PC-3 (cell line): ENCODE measurements around the gene PBLD. TPM values are rescaled to one million over a fixed set of nuclear protein-coding genes. Genes with fewer than 3 reads are reported as not detected.

Experiments used
- ATAC-seq: fragments of 200-7000 bp; cut with Tn5 transposase; 2 replicates; pipeline ENCODE4 v1.9.1; 2020; ENCODE audit warnings: mild to moderate bottlenecking, moderate library complexity
- BruUV-seq: library from RNA; stranded (reverse); fragments of 400-500 nt; replicated peaks from 2 replicates; lab custom pipeline; 2021; lab: Mats Ljungman, UMichigan
- CTCF ChIA-PET: fragments of 300-600 bp; sonication (Branson Sonifier 250); formaldehyde crosslinking; loops from one replicate; lab custom pipeline; 2022; ENCODE audit warnings: antibody characterized with exemption; lab: Charles Lee
- POLR2A ChIA-PET: fragments of 300-600 bp; sonication (Branson Sonifier 250); formaldehyde crosslinking; loops from one replicate; lab custom pipeline; 2022; ENCODE audit warnings: antibody characterized with exemption; ENCODE audit not compliant: unreplicated experiment; lab: Charles Lee
- DNase-seq: peaks from one replicate; pipeline ENCODE4 v3.0.0-alpha.2; 2015
- H2AFZ ChIP-seq: fragments of 300-600 bp; sonication (generic); 2 replicates; pipeline ENCODE4 v1.6.0; 2016; ENCODE audit warnings: antibody characterized with exemption, low read length
- H3F3A ChIP-seq: fragments of 300-600 bp; sonication (generic); one replicate; pipeline ENCODE4 v1.6.0; 2017; ENCODE audit warnings: antibody characterized with exemption, low read length, control low read depth, mild to moderate bottlenecking; ENCODE audit not compliant: unreplicated experiment
- H3K27ac ChIP-seq: fragments of 300-600 bp; sonication (generic); 2 replicates; pipeline ENCODE4 v1.5.1; 2016; ENCODE audit warnings: mild to moderate bottlenecking, low read length
- H3K27me3 ChIP-seq: fragments of 300-600 bp; sonication (generic); 2 replicates; pipeline ENCODE4 v1.6.1; 2016; ENCODE audit warnings: low read length, mixed read lengths
- H3K36me3 ChIP-seq: fragments of 300-600 bp; sonication (generic); 2 replicates; pipeline ENCODE4 v1.6.1; 2016; ENCODE audit warnings: low read depth, mixed run types, low read length, mixed read lengths
- H3K4me1 ChIP-seq: fragments of 300-600 bp; sonication (generic); 2 replicates; pipeline ENCODE4 v1.5.1; 2016; ENCODE audit warnings: low read length; ENCODE audit not compliant: insufficient read depth
- H3K4me2 ChIP-seq: fragments of 300-600 bp; sonication (generic); 2 replicates; pipeline ENCODE4 v1.6.0; 2016; ENCODE audit warnings: low read length
- H3K4me3 ChIP-seq: fragments of 300-600 bp; sonication (generic); 2 replicates; pipeline ENCODE4 v1.5.1; 2016; ENCODE audit warnings: mild to moderate bottlenecking, low read length, mixed read lengths
- H3K79me2 ChIP-seq: fragments of 300-600 bp; sonication (generic); 2 replicates; pipeline ENCODE4 v1.6.1; 2017; ENCODE audit warnings: low read length, mixed read lengths
- H3K9ac ChIP-seq: fragments of 300-600 bp; sonication (generic); 2 replicates; pipeline ENCODE4 v1.6.0; 2016; ENCODE audit warnings: mild to moderate bottlenecking, low read length
- H3K9me2 ChIP-seq: fragments of 300-600 bp; sonication (generic); replicated peaks from 2 replicates; pipeline ENCODE4 v1.6.1; 2016; ENCODE audit warnings: mixed run types, low read length, mixed read lengths
- H3K9me3 ChIP-seq: fragments of 300-600 bp; sonication (generic); 2 replicates; pipeline ENCODE4 v1.6.1; 2016; ENCODE audit warnings: low read length, mixed read lengths
- H4K20me1 ChIP-seq: fragments of 300-600 bp; sonication (generic); 2 replicates; pipeline ENCODE4 v1.6.1; 2016; ENCODE audit warnings: low read length, mixed read lengths
- EZH2 ChIP-seq: fragments of 300-600 bp; sonication (generic); IDR thresholded peaks from one replicate; pipeline ENCODE4 v1.6.1; 2017; ENCODE audit warnings: antibody characterized with exemption, mild to moderate bottlenecking, low read length; ENCODE audit not compliant: unreplicated experiment
- EZH2phosphoT487 ChIP-seq: fragments of 300-600 bp; sonication (generic); IDR thresholded peaks from 2 replicates; pipeline ENCODE4 v1.6.1; 2018; ENCODE audit warnings: mild to moderate bottlenecking, antibody characterized with exemption, low read length, borderline replicate concordance
- intact Hi-C: fragments of 100-400 bp; cut with micrococcal nuclease; formaldehyde crosslinking; loops from 2 replicates; pipeline ENCODE4 v1.9.0; 2023
- total RNA-seq: library from RNA; depleted of rRNA; stranded (reverse); fragments of >200 nt; gene quantifications from 2 replicates; pipeline ENCODE4 v1.2.3, GENCODE V29; 2014
- TF ChIP-seq, protein P1 (sequence below): fragments of 300-600 bp; sonication (generic); conservative IDR thresholded peaks from 2 replicates; pipeline ENCODE4 v1.5.1; 2017; ENCODE audit warnings: antibody characterized with exemption, low read depth, mild to moderate bottlenecking, low read length

Gene PBLD
- total RNA-seq, 1 experiment from 2014 or later: 1.1 TPM

DNA sequence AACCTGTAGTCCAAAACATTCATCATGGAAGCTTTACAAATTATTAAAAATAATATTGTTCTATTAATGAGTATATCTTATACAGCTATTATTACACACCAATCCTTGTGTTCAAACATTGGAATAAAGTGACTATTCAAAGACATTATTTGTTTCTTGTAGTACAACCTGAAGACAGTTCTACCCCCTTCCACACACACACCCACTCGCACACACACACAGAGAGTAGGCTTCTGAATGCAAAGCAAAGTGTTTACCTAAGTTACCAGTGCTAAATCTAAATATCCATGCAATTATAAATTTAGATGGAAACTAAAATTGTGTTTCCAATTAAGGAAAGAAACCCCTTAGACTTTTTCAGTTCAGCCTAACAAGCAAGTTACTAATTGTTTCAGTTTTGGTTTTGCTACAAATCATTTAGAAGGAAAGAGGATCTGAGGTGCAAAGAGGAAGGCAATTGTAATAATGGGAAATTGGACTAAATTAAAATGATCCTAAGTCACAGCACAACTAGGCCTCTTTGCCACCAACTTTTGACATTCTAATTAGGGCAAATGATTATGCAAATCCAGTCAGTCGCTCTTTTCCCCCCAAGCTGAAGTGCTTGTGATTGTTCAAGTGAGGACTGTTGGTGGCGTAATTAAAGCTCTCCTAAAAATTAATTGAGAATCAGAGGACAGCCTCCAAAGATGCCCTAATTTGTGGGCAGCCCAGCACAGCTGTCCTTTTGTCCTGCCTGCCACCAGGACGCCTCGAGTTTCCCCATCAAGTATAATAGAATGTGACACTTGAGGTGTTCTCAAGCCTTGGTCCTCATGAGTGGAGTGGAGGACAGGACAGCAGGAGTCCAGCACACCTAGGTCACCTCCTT lies 80.9 kb downstream of the PBLD start:
- no peaks in the 10 kb centered on the region for H3K9me2 ChIP-seq
- H3K79me2 ChIP-seq: no peaks in the 10 kb centered on the region
- H3K27ac ChIP-seq: no peak overlapping the region
- H3K4me1 ChIP-seq: no peaks in the 10 kb centered on the region
- no peaks in the 10 kb centered on the region for H3K9me3 ChIP-seq
- H2AFZ ChIP-seq: no peak overlapping the region
- BruUV-seq: no TSS peak
- ChIA-PET CTCF (no interaction called here), POLR2A (no interaction called here)
- H3K4me2 ChIP-seq: no peak overlapping the region
- DNase-seq: no peak
- TF ChIP-seq, protein P1, sequence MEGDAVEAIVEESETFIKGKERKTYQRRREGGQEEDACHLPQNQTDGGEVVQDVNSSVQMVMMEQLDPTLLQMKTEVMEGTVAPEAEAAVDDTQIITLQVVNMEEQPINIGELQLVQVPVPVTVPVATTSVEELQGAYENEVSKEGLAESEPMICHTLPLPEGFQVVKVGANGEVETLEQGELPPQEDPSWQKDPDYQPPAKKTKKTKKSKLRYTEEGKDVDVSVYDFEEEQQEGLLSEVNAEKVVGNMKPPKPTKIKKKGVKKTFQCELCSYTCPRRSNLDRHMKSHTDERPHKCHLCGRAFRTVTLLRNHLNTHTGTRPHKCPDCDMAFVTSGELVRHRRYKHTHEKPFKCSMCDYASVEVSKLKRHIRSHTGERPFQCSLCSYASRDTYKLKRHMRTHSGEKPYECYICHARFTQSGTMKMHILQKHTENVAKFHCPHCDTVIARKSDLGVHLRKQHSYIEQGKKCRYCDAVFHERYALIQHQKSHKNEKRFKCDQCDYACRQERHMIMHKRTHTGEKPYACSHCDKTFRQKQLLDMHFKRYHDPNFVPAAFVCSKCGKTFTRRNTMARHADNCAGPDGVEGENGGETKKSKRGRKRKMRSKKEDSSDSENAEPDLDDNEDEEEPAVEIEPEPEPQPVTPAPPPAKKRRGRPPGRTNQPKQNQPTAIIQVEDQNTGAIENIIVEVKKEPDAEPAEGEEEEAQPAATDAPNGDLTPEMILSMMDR: no peak
- TF ChIP-seq EZH2phosphoT487 (no peak), EZH2 (no peak)
- H3K27me3 ChIP-seq: peaks cover 11% of the 10 kb centered on the region; the same call in 1 of the 2 replicates
- H3F3A ChIP-seq: no peaks in the 10 kb centered on the region
- intact Hi-C loops: no loop called here
- H3K4me3 ChIP-seq: no peak overlapping the region
- H3K9ac ChIP-seq: no peak overlapping the region
- ATAC-seq: no peak
- no peaks in the 10 kb centered on the region for H3K36me3 ChIP-seq
- no peaks in the 10 kb centered on the region for H4K20me1 ChIP-seq

GRCh38 chr10:68251151-68251550 lies 81.6 kb downstream of the PBLD start:
- DNase-seq (no peak), ATAC-seq (no peak)
- H3K4me1 ChIP-seq: no peaks in the 10 kb centered on the region
- H3K9ac ChIP-seq: no peak overlapping the region
- H3K9me2 ChIP-seq: no peaks in the 10 kb centered on the region
- peaks cover 6% of the 10 kb centered on the region; the same call in 1 of the 2 replicates for H3K27me3 ChIP-seq
- no peaks in the 10 kb centered on the region for H3F3A ChIP-seq
- POLR2A ChIA-PET: no interaction called here
- no peaks in the 10 kb centered on the region for H3K9me3 ChIP-seq
- intact Hi-C loops: no loop called here
- BruUV-seq: no TSS peak
- TF ChIP-seq, protein P1: no peak
- TF ChIP-seq EZH2phosphoT487 (no peak), EZH2 (no peak)
- H2AFZ ChIP-seq: no peak overlapping the region
- H3K27ac ChIP-seq: no peak overlapping the region
- no peaks in the 10 kb centered on the region for H3K36me3 ChIP-seq
- CTCF ChIA-PET: no interaction called here
- no peak overlapping the region for H3K4me3 ChIP-seq
- no peaks in the 10 kb centered on the region for H4K20me1 ChIP-seq
- no peaks in the 10 kb centered on the region for H3K79me2 ChIP-seq
- no peak overlapping the region for H3K4me2 ChIP-seq

DNA sequence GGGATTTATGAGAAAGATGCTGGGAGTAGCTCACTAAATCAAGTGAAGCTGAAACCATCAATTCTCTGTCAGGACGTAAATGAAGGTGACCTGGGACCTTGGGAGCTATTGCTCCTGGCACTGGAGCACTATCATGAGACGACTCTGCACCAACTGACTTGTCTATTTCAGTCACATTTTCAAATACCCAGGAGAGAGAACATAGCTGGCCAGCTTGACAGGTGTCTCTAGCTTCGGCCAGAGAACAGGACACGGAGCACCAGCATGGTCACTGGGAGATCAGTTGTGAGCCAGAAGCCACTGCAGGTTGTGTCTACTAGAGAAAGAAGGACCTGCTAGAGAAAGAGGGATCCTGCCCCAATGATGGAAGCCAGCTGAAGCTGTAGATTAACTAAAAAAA lies 83.4 kb downstream of the PBLD start:
- TF ChIP-seq EZH2 (no peak), EZH2phosphoT487 (no peak)
- TF ChIP-seq, protein P1: no peak
- POLR2A ChIA-PET: no interaction called here
- Histone ChIP-seq H2AFZ (no peak overlapping the region), H3K79me2 (no peaks in the 10 kb centered on the region), H3K4me2 (no peak overlapping the region), H3K9ac (no peak overlapping the region), H3K9me3 (no peaks in the 10 kb centered on the region), H3K36me3 (no peaks in the 10 kb centered on the region), H3K27me3 (no peaks in the 10 kb centered on the region; the same call in 1 of the 2 replicates), H3K9me2 (no peaks in the 10 kb centered on the region), H3K4me1 (no peaks in the 10 kb centered on the region), H3F3A (no peaks in the 10 kb centered on the region), H3K27ac (no peak overlapping the region), H4K20me1 (no peaks in the 10 kb centered on the region), H3K4me3 (no peak overlapping the region)
- no TSS peak for BruUV-seq
- CTCF ChIA-PET: interaction anchor here (0.8 kb wide), 1 partner anchor 36 kb away, joined by 4 read pairs; no protein-coding TSS in a partner anchor
- intact Hi-C loops: no loop called here
- DNase-seq (no peak), ATAC-seq (no peak)
